WTC11 (cell line): ENCODE measurements around the gene CENPV.
"Not testable (repeated sequence)": the region's sequence is repeated elsewhere in the genome, so short reads cannot be mapped to it uniquely, and the experiment has no call there.

Experiments used
- FOXP1 ChIP-seq: sonication (generic); formaldehyde crosslinking; IDR thresholded peaks from 2 replicates; pipeline ENCODE4 v1.8.0; 2022; ENCODE audit warnings: missing genetic modification reagents, mild to moderate bottlenecking, moderate library complexity, borderline replicate concordance
- JUN ChIP-seq: sonication (generic); formaldehyde crosslinking; IDR thresholded peaks from 2 replicates; pipeline ENCODE4 v1.8.0; 2023; ENCODE audit warnings: mild to moderate bottlenecking, missing genetic modification reagents
- NFE2L1 ChIP-seq: sonication (generic); formaldehyde crosslinking; IDR thresholded peaks from 2 replicates; pipeline ENCODE4 v1.8.1; 2023; ENCODE audit warnings: missing genetic modification reagents
- TEAD4 ChIP-seq: sonication (generic); formaldehyde crosslinking; IDR thresholded peaks from 2 replicates; pipeline ENCODE4 v1.8.0; 2022; ENCODE audit warnings: mild to moderate bottlenecking, missing genetic modification reagents
- ZNF263 ChIP-seq: sonication (generic); formaldehyde crosslinking; IDR thresholded peaks from 2 replicates; pipeline ENCODE4 v1.8.1; 2022; ENCODE audit warnings: low read depth, mild to moderate bottlenecking, moderate library complexity, missing genetic modification reagents
- TF ChIP-seq, protein P1 (sequence below): sonication (generic); formaldehyde crosslinking; IDR thresholded peaks from 2 replicates; pipeline ENCODE4 v1.8.1; 2023; ENCODE audit warnings: mild to moderate bottlenecking, missing genetic modification reagents, moderate library complexity
- TF ChIP-seq, protein P2 (sequence below): fragments of 200-600 bp; IDR thresholded peaks from 2 replicates; pipeline ENCODE4 v1.8.0; 2022; ENCODE audit warnings: antibody characterized with exemption
- TF ChIP-seq, protein P3 (sequence below): sonication (generic); formaldehyde crosslinking; conservative IDR thresholded peaks from 2 replicates; pipeline ENCODE4 v1.8.1; 2022; ENCODE audit warnings: mild to moderate bottlenecking, missing genetic modification reagents
- TF ChIP-seq, protein P4 (sequence below): sonication (generic); formaldehyde crosslinking; IDR thresholded peaks from 2 replicates; pipeline ENCODE4 v1.8.0; 2023; ENCODE audit warnings: missing genetic modification reagents
- TF ChIP-seq, protein P5 (sequence below): sonication (generic); formaldehyde crosslinking; IDR thresholded peaks from 2 replicates; pipeline ENCODE4 v1.8.0; 2022; ENCODE audit warnings: missing genetic modification reagents
- TF ChIP-seq, protein P6 (sequence below): sonication (generic); formaldehyde crosslinking; IDR thresholded peaks from 2 replicates; pipeline ENCODE4 v1.8.0; 2022; ENCODE audit warnings: mild to moderate bottlenecking, missing genetic modification reagents
- TF ChIP-seq, protein P7 (sequence below): fragments of 250-450 bp; sonication (Bioruptor Pico); IDR thresholded peaks from 2 replicates; pipeline ENCODE4 v1.9.0; 2021; ENCODE audit warnings: mild to moderate bottlenecking
- TF ChIP-seq, protein P8 (sequence below): sonication (generic); formaldehyde crosslinking; IDR thresholded peaks from 2 replicates; pipeline ENCODE4 v1.8.1; 2023; ENCODE audit warnings: mild to moderate bottlenecking, missing genetic modification reagents, moderate library complexity

DNA sequence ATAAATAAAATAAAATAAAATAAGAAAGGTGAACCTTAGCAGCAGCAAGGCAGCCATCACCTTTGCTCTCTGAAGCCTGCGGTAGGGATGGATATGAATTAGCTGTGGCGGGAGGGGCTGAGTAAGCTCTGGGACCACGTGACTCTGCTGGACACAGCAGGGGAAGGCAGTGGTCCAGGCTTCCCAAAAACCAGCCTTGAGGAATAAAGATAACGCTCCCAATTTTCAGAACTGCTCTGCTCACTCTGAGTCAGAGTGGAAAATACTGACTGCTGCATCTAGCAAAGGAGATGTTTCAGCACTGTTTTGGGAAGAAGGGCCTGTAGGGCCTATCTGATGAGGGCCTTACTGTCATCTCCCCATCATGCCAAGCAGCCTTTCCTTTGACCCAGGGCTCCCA lies 42.6 kb upstream of the CENPV start:
- TF ChIP-seq, protein P1, sequence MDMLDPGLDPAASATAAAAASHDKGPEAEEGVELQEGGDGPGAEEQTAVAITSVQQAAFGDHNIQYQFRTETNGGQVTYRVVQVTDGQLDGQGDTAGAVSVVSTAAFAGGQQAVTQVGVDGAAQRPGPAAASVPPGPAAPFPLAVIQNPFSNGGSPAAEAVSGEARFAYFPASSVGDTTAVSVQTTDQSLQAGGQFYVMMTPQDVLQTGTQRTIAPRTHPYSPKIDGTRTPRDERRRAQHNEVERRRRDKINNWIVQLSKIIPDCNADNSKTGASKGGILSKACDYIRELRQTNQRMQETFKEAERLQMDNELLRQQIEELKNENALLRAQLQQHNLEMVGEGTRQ (CRISPR knock-in tag): peak; percentile 74
- TF ChIP-seq, protein P2, sequence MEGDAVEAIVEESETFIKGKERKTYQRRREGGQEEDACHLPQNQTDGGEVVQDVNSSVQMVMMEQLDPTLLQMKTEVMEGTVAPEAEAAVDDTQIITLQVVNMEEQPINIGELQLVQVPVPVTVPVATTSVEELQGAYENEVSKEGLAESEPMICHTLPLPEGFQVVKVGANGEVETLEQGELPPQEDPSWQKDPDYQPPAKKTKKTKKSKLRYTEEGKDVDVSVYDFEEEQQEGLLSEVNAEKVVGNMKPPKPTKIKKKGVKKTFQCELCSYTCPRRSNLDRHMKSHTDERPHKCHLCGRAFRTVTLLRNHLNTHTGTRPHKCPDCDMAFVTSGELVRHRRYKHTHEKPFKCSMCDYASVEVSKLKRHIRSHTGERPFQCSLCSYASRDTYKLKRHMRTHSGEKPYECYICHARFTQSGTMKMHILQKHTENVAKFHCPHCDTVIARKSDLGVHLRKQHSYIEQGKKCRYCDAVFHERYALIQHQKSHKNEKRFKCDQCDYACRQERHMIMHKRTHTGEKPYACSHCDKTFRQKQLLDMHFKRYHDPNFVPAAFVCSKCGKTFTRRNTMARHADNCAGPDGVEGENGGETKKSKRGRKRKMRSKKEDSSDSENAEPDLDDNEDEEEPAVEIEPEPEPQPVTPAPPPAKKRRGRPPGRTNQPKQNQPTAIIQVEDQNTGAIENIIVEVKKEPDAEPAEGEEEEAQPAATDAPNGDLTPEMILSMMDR: not testable (repeated sequence)
- TF ChIP-seq, protein P3, sequence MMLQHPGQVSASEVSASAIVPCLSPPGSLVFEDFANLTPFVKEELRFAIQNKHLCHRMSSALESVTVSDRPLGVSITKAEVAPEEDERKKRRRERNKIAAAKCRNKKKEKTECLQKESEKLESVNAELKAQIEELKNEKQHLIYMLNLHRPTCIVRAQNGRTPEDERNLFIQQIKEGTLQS (CRISPR knock-in tag): not testable (repeated sequence)
- TF ChIP-seq JUN, ZNF263, FOXP1, NFE2L1, TEAD4 (CRISPR knock-in tag): not testable (repeated sequence)
- TF ChIP-seq, protein P4, sequence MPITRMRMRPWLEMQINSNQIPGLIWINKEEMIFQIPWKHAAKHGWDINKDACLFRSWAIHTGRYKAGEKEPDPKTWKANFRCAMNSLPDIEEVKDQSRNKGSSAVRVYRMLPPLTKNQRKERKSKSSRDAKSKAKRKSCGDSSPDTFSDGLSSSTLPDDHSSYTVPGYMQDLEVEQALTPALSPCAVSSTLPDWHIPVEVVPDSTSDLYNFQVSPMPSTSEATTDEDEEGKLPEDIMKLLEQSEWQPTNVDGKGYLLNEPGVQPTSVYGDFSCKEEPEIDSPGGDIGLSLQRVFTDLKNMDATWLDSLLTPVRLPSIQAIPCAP (CRISPR knock-in tag): not testable (repeated sequence)
- TF ChIP-seq, protein P5, sequence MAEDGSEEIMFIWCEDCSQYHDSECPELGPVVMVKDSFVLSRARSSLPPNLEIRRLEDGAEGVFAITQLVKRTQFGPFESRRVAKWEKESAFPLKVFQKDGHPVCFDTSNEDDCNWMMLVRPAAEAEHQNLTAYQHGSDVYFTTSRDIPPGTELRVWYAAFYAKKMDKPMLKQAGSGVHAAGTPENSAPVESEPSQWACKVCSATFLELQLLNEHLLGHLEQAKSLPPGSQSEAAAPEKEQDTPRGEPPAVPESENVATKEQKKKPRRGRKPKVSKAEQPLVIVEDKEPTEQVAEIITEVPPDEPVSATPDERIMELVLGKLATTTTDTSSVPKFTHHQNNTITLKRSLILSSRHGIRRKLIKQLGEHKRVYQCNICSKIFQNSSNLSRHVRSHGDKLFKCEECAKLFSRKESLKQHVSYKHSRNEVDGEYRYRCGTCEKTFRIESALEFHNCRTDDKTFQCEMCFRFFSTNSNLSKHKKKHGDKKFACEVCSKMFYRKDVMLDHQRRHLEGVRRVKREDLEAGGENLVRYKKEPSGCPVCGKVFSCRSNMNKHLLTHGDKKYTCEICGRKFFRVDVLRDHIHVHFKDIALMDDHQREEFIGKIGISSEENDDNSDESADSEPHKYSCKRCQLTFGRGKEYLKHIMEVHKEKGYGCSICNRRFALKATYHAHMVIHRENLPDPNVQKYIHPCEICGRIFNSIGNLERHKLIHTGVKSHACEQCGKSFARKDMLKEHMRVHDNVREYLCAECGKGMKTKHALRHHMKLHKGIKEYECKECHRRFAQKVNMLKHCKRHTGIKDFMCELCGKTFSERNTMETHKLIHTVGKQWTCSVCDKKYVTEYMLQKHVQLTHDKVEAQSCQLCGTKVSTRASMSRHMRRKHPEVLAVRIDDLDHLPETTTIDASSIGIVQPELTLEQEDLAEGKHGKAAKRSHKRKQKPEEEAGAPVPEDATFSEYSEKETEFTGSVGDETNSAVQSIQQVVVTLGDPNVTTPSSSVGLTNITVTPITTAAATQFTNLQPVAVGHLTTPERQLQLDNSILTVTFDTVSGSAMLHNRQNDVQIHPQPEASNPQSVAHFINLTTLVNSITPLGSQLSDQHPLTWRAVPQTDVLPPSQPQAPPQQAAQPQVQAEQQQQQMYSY: not testable (repeated sequence)
- TF ChIP-seq, protein P6, sequence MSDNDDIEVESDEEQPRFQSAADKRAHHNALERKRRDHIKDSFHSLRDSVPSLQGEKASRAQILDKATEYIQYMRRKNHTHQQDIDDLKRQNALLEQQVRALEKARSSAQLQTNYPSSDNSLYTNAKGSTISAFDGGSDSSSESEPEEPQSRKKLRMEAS (CRISPR knock-in tag): not testable (repeated sequence)
- TF ChIP-seq, protein P7, sequence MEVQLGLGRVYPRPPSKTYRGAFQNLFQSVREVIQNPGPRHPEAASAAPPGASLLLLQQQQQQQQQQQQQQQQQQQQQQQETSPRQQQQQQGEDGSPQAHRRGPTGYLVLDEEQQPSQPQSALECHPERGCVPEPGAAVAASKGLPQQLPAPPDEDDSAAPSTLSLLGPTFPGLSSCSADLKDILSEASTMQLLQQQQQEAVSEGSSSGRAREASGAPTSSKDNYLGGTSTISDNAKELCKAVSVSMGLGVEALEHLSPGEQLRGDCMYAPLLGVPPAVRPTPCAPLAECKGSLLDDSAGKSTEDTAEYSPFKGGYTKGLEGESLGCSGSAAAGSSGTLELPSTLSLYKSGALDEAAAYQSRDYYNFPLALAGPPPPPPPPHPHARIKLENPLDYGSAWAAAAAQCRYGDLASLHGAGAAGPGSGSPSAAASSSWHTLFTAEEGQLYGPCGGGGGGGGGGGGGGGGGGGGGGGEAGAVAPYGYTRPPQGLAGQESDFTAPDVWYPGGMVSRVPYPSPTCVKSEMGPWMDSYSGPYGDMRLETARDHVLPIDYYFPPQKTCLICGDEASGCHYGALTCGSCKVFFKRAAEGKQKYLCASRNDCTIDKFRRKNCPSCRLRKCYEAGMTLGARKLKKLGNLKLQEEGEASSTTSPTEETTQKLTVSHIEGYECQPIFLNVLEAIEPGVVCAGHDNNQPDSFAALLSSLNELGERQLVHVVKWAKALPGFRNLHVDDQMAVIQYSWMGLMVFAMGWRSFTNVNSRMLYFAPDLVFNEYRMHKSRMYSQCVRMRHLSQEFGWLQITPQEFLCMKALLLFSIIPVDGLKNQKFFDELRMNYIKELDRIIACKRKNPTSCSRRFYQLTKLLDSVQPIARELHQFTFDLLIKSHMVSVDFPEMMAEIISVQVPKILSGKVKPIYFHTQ (CRISPR knock-in tag): not testable (repeated sequence)
- TF ChIP-seq, protein P8, sequence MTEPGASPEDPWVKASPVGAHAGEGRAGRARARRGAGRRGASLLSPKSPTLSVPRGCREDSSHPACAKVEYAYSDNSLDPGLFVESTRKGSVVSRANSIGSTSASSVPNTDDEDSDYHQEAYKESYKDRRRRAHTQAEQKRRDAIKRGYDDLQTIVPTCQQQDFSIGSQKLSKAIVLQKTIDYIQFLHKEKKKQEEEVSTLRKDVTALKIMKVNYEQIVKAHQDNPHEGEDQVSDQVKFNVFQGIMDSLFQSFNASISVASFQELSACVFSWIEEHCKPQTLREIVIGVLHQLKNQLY (CRISPR knock-in tag): not testable (repeated sequence)
